ENCODE results near the gene THADA.

The THADA gene

GRCh38 chr2:43509886-43510285 lies 86.0 kb downstream of the THADA start:
- CTCF ChIA-PET, result no interaction called here
- POLR2A ChIA-PET, result no interaction called here
- DNase-seq (ENCODE audit: extremely low spot score), result no peak
- TF ChIP-seq ELF4 (IDR thresholded peaks at IDR 0.05), result no peak
- TF ChIP-seq ZNF384 (IDR thresholded peaks at IDR 0.05), result no peak
- TF ChIP-seq, protein P1, sequence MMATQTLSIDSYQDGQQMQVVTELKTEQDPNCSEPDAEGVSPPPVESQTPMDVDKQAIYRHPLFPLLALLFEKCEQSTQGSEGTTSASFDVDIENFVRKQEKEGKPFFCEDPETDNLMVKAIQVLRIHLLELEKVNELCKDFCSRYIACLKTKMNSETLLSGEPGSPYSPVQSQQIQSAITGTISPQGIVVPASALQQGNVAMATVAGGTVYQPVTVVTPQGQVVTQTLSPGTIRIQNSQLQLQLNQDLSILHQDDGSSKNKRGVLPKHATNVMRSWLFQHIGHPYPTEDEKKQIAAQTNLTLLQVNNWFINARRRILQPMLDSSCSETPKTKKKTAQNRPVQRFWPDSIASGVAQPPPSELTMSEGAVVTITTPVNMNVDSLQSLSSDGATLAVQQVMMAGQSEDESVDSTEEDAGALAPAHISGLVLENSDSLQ (IDR thresholded peaks at IDR 0.05), result no peak
- TF ChIP-seq BHLHE40 (IDR thresholded peaks at IDR 0.05; ENCODE audit: borderline replicate concordance), result no peak
- no peak for TF ChIP-seq L3MBTL2 (conservative IDR thresholded peaks at IDR 0.05)

- TF ChIP-seq ELF4 (IDR thresholded peaks at IDR 0.05) (no peak), SP1 (IDR thresholded peaks at IDR 0.05) (no peak), FOXA1 (IDR thresholded peaks at IDR 0.05) (no peak), ARNT (IDR thresholded peaks at IDR 0.05) (no peak), NFRKB (IDR thresholded peaks at IDR 0.05) (no peak), L3MBTL2 (conservative IDR thresholded peaks at IDR 0.05) (no peak)
- DNase-seq (ENCODE audit: extremely low spot score), result no peak
- ChIA-PET CTCF (no interaction called here), POLR2A (no interaction called here)
Measured at GRCh38 chr2:43508209-43508608, 87.6 kb downstream of the THADA start.

DNA sequence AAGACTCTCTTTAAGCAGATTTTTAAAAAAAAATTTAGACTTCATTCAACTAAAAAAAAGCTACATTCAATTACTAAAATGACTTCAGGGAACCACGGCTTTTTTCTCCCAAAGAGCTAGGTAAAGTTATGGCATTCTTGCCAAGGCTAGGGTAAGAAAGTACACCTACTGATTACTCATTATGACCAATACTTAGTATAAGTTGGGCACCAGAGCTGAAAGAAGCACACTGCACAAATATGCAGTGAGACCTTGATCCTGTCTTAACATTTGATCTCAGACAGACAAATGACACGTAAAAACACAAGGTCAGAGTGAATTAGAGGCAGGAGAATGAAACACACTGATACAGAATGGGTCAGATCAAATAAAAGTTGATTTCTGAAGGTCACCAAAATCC lies 88.7 kb downstream of the THADA start:
- POLR2A ChIA-PET, result interaction anchor here (1.4 kb wide), 1 partner anchor 89 kb away, joined by 3 read pairs; the partner anchor contains the start of gene THADA
- DNase-seq (ENCODE audit: extremely low spot score), result no peak
- CTCF ChIA-PET, result interaction anchor here (0.6 kb wide), 1 partner anchor 150 kb away, joined by 3 read pairs; no protein-coding TSS in a partner anchor
- TF ChIP-seq CTBP1 (IDR thresholded peaks at IDR 0.05; ENCODE audit: borderline replicate concordance), result no peak
- TF ChIP-seq LEF1 (IDR thresholded peaks at IDR 0.05; ENCODE audit: borderline replicate concordance), result no peak
- TF ChIP-seq NFRKB (IDR thresholded peaks at IDR 0.05), result no peak
- no peak for TF ChIP-seq L3MBTL2 (conservative IDR thresholded peaks at IDR 0.05)
- no peak for TF ChIP-seq HDGF (IDR thresholded peaks at IDR 0.05; ENCODE audit: borderline replicate concordance)
- no peak for TF ChIP-seq SP1 (IDR thresholded peaks at IDR 0.05)
- no peak for TF ChIP-seq SUZ12 (IDR thresholded peaks at IDR 0.05)
- TF ChIP-seq FOXM1 (IDR thresholded peaks at IDR 0.05; ENCODE audit: borderline replicate concordance), result no peak
- no peak for TF ChIP-seq FOXA1 (IDR thresholded peaks at IDR 0.05)
- TF ChIP-seq ELF4 (IDR thresholded peaks at IDR 0.05), result no peak
- TF ChIP-seq, protein P1 (IDR thresholded peaks at IDR 0.05), result no peak
- TF ChIP-seq ARNT (IDR thresholded peaks at IDR 0.05), result no peak
- no peak for TF ChIP-seq ZNF384 (IDR thresholded peaks at IDR 0.05)
- no peak for TF ChIP-seq BHLHE40 (IDR thresholded peaks at IDR 0.05; ENCODE audit: borderline replicate concordance)

- TF ChIP-seq ELF4 (IDR thresholded peaks at IDR 0.05) (no peak), SUZ12 (IDR thresholded peaks at IDR 0.05) (no peak)
- DNase-seq (ENCODE audit: extremely low spot score), result no peak
- ChIA-PET POLR2A (no interaction called here), CTCF (no interaction called here)
Measured at GRCh38 chr2:43495727-43496126, 100.1 kb downstream of the THADA start.

GRCh38 chr2:43493954-43494353 lies 101.9 kb downstream of the THADA start:
- ChIA-PET CTCF (interaction anchor here (1.7 kb wide), 1 partner anchor 9 kb away, joined by 4 read pairs; no protein-coding TSS in a partner anchor), POLR2A (no interaction called here)
- no peak for DNase-seq (ENCODE audit: extremely low spot score)
- no peak for TF ChIP-seq SP1 (IDR thresholded peaks at IDR 0.05)
- no peak for TF ChIP-seq NFRKB (IDR thresholded peaks at IDR 0.05)
- no peak for TF ChIP-seq LEF1 (IDR thresholded peaks at IDR 0.05; ENCODE audit: borderline replicate concordance)
- TF ChIP-seq FOXM1 (IDR thresholded peaks at IDR 0.05; ENCODE audit: borderline replicate concordance), result no peak
- no peak for TF ChIP-seq L3MBTL2 (conservative IDR thresholded peaks at IDR 0.05)
- TF ChIP-seq FOXA1 (IDR thresholded peaks at IDR 0.05), result no peak
- TF ChIP-seq, protein P1 (IDR thresholded peaks at IDR 0.05), result no peak
- no peak for TF ChIP-seq BHLHE40 (IDR thresholded peaks at IDR 0.05; ENCODE audit: borderline replicate concordance)
- TF ChIP-seq SUZ12 (IDR thresholded peaks at IDR 0.05), result no peak
- TF ChIP-seq ZNF384 (IDR thresholded peaks at IDR 0.05), result no peak
- no peak for TF ChIP-seq TARDBP (IDR thresholded peaks at IDR 0.05)
- TF ChIP-seq ARNT (IDR thresholded peaks at IDR 0.05), result no peak

DNA sequence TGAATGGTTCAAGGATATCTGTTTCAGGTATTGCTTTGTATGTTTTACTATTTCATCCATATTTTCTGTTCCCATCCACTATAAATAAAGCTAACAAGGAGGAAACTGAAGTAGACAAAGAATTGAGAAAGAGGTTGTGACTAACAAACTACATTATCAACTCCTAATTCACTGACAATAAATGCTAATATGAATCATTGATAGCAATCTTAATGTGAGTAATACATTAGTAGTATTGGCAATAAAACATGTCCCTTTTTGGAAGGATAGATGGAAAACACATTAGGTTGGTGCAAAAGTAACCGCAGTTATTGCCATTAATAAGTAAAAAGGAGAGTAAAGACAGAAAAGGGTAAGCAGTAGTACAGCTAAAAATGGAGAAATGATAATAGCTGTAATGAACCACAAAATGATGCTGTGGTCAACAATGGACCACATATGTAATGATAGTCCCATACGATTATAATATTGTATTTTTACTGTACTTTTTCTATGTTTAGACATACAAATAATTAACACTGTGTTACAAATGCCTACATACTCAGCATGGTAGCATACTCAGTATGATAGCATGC lies 104.7 kb downstream of the THADA start:
- ChIA-PET POLR2A (interaction anchor here (0.6 kb wide), 1 partner anchor 105 kb away, joined by 4 read pairs; the partner anchor contains the start of gene THADA), CTCF (no interaction called here)
- no peak for DNase-seq (ENCODE audit: extremely low spot score)
- TF ChIP-seq CTBP1 (IDR thresholded peaks at IDR 0.05; ENCODE audit: borderline replicate concordance) (no peak), FOXK2 (IDR thresholded peaks at IDR 0.05) (no peak), FOXA1 (IDR thresholded peaks at IDR 0.05) (no peak), ARNT (IDR thresholded peaks at IDR 0.05) (no peak), BHLHE40 (IDR thresholded peaks at IDR 0.05; ENCODE audit: borderline replicate concordance) (no peak), NFRKB (IDR thresholded peaks at IDR 0.05) (no peak), TARDBP (IDR thresholded peaks at IDR 0.05) (no peak), LEF1 (IDR thresholded peaks at IDR 0.05; ENCODE audit: borderline replicate concordance) (no peak), SP1 (IDR thresholded peaks at IDR 0.05) (no peak), ELF4 (IDR thresholded peaks at IDR 0.05) (no peak), ZNF384 (IDR thresholded peaks at IDR 0.05) (no peak), L3MBTL2 (conservative IDR thresholded peaks at IDR 0.05) (no peak), FOXM1 (IDR thresholded peaks at IDR 0.05; ENCODE audit: borderline replicate concordance) (no peak), SUZ12 (IDR thresholded peaks at IDR 0.05) (no peak), HDGF (IDR thresholded peaks at IDR 0.05; ENCODE audit: borderline replicate concordance) (no peak)
- TF ChIP-seq, protein P1 (IDR thresholded peaks at IDR 0.05), result no peak
